Spinal cord (tissue), 10 donors: ENCODE results near the gene TMPRSS4. TPM values are rescaled to one million over a fixed set of nuclear protein-coding genes. Genes with fewer than 3 reads are reported as not detected.

Source experiments
- DNase-seq, 6 donors: peaks; one replicate each; pipeline versions ENCODE4 v3.0.0 to v3.0.0-alpha.2; 2013 to 2015; ENCODE audit warnings: low spot score in 6 of 6, low read depth in 4 of 6
- H3K27ac ChIP-seq: one replicate; pipeline ENCODE4 v1.5.1; 2013; ENCODE audit warnings: low read depth, low read length, control low read depth
- H3K27me3 ChIP-seq: one replicate; pipeline ENCODE4 v1.6.1; 2013; ENCODE audit warnings: low read length; ENCODE audit not compliant: control insufficient read depth, insufficient read depth
- H3K36me3 ChIP-seq: one replicate; pipeline ENCODE4 v1.6.1; 2013; ENCODE audit warnings: low read length; ENCODE audit not compliant: control insufficient read depth, insufficient read depth
- H3K4me1 ChIP-seq: one replicate; pipeline ENCODE4 v1.6.1; 2013; ENCODE audit warnings: low read length; ENCODE audit not compliant: control insufficient read depth, insufficient read depth
- H3K4me3 ChIP-seq: one replicate; pipeline ENCODE4 v1.5.1; 2013; ENCODE audit warnings: low read depth, low read length, control low read depth
- H3K9me3 ChIP-seq: one replicate; pipeline ENCODE4 v1.6.1; 2013; ENCODE audit warnings: low read length; ENCODE audit not compliant: control insufficient read depth, insufficient read depth
- WGBS: methylation state at CpG from one replicate; pipeline ENCODE4 v1.1.5; 2013; ENCODE audit warnings: missing lambda C conversion rate; ENCODE audit not compliant: insufficient coverage; 5-methylcytosine and 5-hydroxymethylcytosine counted together
- polyA plus RNA-seq, 2 donors: library from polyadenylated mRNA; unstranded; fragments of 120-200 nt; gene quantifications; one replicate each; pipeline ENCODE4 v1.2.1, GENCODE V29; 2013; ENCODE audit not compliant: insufficient read length in 2 of 2
- total RNA-seq, 2 donors: library from RNA; depleted of rRNA in 1 of 2; stranded (reverse); fragments of 120-200 nt in 1 of 2; fragments of >200 nt in 1 of 2; gene quantifications; one replicate each; pipeline versions ENCODE4 v1.2.3 to v1.2.4, GENCODE V29; 2013 to 2014
- donor health status: healthy.

The TMPRSS4 gene
- total and polyA plus RNA-seq, 4 donors, result 0.26 to 0.70 (median 0.30) TPM; not detected in 1

GRCh38 chr11:118100691-118101232 is 23.9 kb downstream of the TMPRSS4 start:
- 84% methylated on average over 2 of the region's 3 CpGs for WGBS
- H3K27ac ChIP-seq, result no peak overlapping the region

GRCh38 chr11:118102721-118103261 is 25.9 kb downstream of the TMPRSS4 start:
- peaks cover 2% of the 10 kb centered on the region for H3K27me3 ChIP-seq
- H3K36me3 ChIP-seq, result no peaks in the 10 kb centered on the region
- H3K4me1 ChIP-seq, result peaks cover 6% of the 10 kb centered on the region
- WGBS, result 79% methylated on average over 8 of the region's 13 CpGs
- H3K9me3 ChIP-seq, result no peaks in the 10 kb centered on the region
- no peak overlapping the region for H3K27ac ChIP-seq
- no peak for DNase-seq
- no peak overlapping the region for H3K4me3 ChIP-seq

More at GRCh38 chr11:118100691-118101232, 23.9 kb downstream of the TMPRSS4 start:
- no peak overlapping the region for H3K4me3 ChIP-seq
- DNase-seq, result no peak
- H3K9me3 ChIP-seq, result no peaks in the 10 kb centered on the region
- H3K27me3 ChIP-seq, result peaks cover 2% of the 10 kb centered on the region
- peaks cover 6% of the 10 kb centered on the region for H3K4me1 ChIP-seq
- H3K36me3 ChIP-seq, result no peaks in the 10 kb centered on the region

GRCh38 chr11:118104491-118104890 is 27.6 kb downstream of the TMPRSS4 start:
- DNase-seq, result no peak
- 92% methylated on average over 6 of the region's 6 CpGs for WGBS
- no peak overlapping the region for H3K27ac ChIP-seq
- peaks cover 5% of the 10 kb centered on the region for H3K4me1 ChIP-seq
- no peaks in the 10 kb centered on the region for H3K9me3 ChIP-seq
- H3K36me3 ChIP-seq, result no peaks in the 10 kb centered on the region
- no peak overlapping the region for H3K4me3 ChIP-seq
- H3K27me3 ChIP-seq, result peaks cover 2% of the 10 kb centered on the region

GRCh38 chr11:118105657-118106305 is 28.9 kb downstream of the TMPRSS4 start:
- H3K9me3 ChIP-seq, result no peaks in the 10 kb centered on the region
- DNase-seq, result no peak
- 84% methylated on average over 3 of the region's 4 CpGs for WGBS

GRCh38 chr11:118106789-118107335 is 30.0 kb downstream of the TMPRSS4 start:
- DNase-seq, result no peak
- no CpG with 5 or more reads among the region's 2 CpGs for WGBS
- H3K4me3 ChIP-seq, result no peak overlapping the region
- H3K4me1 ChIP-seq, result no peaks in the 10 kb centered on the region
- H3K9me3 ChIP-seq, result no peaks in the 10 kb centered on the region
- H3K27me3 ChIP-seq, result peaks cover 2% of the 10 kb centered on the region
- H3K36me3 ChIP-seq, result no peaks in the 10 kb centered on the region
- H3K27ac ChIP-seq, result no peak overlapping the region

More at GRCh38 chr11:118105657-118106305, 28.9 kb downstream of the TMPRSS4 start:
- H3K27ac ChIP-seq, result no peak overlapping the region
- no peak overlapping the region for H3K4me3 ChIP-seq
- no peaks in the 10 kb centered on the region for H3K4me1 ChIP-seq
- H3K36me3 ChIP-seq, result no peaks in the 10 kb centered on the region
- H3K27me3 ChIP-seq, result peaks cover 2% of the 10 kb centered on the region

- Histone ChIP-seq H3K27ac (no peak overlapping the region), H3K36me3 (no peaks in the 10 kb centered on the region), H3K9me3 (no peaks in the 10 kb centered on the region), H3K4me3 (no peak overlapping the region), H3K4me1 (no peaks in the 10 kb centered on the region), H3K27me3 (peaks cover 2% of the 10 kb centered on the region)
- no peak for DNase-seq
- 59% methylated on average over 5 of the region's 5 CpGs for WGBS
These were observed 31.6 kb downstream of the TMPRSS4 start for GRCh38 chr11:118108513-118108912.

- WGBS, result 82% methylated on average over 2 of the region's 2 CpGs
- Histone ChIP-seq H3K9me3 (no peaks in the 10 kb centered on the region), H3K27ac (no peak overlapping the region), H3K4me3 (no peak overlapping the region), H3K27me3 (peaks cover 2% of the 10 kb centered on the region), H3K36me3 (no peaks in the 10 kb centered on the region), H3K4me1 (no peaks in the 10 kb centered on the region)
- DNase-seq, result no peak
These were observed 32.4 kb downstream of the TMPRSS4 start for GRCh38 chr11:118109231-118109630.

GRCh38 chr11:118111019-118111743 is 34.3 kb downstream of the TMPRSS4 start:
- WGBS, result 66% methylated on average over 5 of the region's 8 CpGs
- H3K4me1 ChIP-seq, result no peaks in the 10 kb centered on the region

GRCh38 chr11:118111744-118112035 is 34.8 kb downstream of the TMPRSS4 start:
- Histone ChIP-seq H3K4me1 (no peaks in the 10 kb centered on the region), H3K27me3 (peaks cover 2% of the 10 kb centered on the region), H3K9me3 (no peaks in the 10 kb centered on the region), H3K27ac (no peak overlapping the region), H3K36me3 (no peaks in the 10 kb centered on the region), H3K4me3 (no peak overlapping the region)
- WGBS, result 80% methylated on average over 5 of the region's 6 CpGs
- DNase-seq, result no peak

More at GRCh38 chr11:118111019-118111743, 34.3 kb downstream of the TMPRSS4 start:
- Histone ChIP-seq H3K27ac (no peak overlapping the region), H3K27me3 (peaks cover 2% of the 10 kb centered on the region), H3K4me3 (no peak overlapping the region), H3K9me3 (no peaks in the 10 kb centered on the region), H3K36me3 (no peaks in the 10 kb centered on the region)
- no peak for DNase-seq
